Middle frontal gyrus (tissue), 1 donor: ENCODE measurements around the gene TMSB15C.

Experiments used
- DNase-seq: peaks from one replicate; pipeline ENCODE4 v3.0.0-alpha.2; 2015; ENCODE audit warnings: low spot score; ENCODE audit errors: extremely low spot score

Gene TMSB15C

DNA sequence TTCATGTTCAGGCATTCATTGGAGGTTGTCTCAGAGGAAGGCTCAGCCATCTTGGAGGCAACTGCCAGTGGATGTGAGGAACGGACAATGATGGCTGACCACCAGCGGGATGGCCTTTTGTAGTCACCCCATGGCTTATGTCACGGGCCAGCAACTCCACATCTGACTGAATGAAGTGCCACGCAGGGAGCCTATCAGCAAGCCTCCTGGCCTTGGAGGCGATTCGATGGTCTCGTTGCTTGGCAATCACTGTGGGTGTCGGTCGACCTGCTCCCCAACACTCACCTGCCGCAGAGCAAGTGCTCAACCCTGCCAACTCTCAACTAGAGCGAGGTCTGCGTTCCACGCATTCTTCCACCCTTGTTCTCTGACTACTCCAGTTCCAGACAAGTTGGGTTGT is 28.9 kb downstream of the TMSB15C start:
- no peak for DNase-seq

DNA sequence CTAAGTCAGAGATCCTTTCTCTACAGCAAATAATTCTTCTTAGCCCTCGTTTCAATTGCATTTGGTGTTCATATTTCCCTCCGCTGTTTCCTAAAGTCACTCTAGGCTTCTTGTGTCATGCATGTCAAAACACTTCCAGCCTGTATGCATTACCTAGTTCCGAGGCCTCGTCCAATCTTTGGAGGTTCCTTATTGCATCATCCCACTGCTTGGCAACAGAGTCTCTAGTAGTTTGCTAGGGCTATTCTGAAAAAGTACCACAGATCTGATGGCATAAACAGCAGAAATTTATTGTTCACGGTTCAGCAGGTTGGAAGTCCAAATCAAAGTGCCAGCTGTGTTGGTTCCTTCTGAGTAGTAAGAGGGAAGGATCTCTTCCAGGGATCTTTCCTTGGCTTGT is 30.4 kb downstream of the TMSB15C start:
- no peak for DNase-seq

DNA sequence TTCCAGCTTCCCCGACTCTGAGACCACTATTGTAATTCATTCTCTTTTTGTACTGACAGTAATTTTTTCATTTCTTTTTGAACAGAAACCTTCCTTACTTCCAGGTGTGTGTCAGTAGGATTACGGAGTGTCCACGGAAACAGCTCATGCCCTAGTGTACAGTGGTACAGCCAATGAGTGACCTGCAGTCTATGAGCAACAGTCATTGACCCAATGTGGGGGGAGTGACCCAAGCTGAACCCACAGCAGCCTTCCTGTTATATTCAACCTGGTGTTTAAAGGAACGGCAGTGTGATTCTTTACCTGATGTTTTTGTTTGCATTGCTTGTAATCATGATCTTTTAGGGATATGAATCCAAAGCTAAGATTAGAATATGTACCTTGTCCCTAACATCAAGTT is 35.0 kb downstream of the TMSB15C start:
- DNase-seq, result no peak

DNA sequence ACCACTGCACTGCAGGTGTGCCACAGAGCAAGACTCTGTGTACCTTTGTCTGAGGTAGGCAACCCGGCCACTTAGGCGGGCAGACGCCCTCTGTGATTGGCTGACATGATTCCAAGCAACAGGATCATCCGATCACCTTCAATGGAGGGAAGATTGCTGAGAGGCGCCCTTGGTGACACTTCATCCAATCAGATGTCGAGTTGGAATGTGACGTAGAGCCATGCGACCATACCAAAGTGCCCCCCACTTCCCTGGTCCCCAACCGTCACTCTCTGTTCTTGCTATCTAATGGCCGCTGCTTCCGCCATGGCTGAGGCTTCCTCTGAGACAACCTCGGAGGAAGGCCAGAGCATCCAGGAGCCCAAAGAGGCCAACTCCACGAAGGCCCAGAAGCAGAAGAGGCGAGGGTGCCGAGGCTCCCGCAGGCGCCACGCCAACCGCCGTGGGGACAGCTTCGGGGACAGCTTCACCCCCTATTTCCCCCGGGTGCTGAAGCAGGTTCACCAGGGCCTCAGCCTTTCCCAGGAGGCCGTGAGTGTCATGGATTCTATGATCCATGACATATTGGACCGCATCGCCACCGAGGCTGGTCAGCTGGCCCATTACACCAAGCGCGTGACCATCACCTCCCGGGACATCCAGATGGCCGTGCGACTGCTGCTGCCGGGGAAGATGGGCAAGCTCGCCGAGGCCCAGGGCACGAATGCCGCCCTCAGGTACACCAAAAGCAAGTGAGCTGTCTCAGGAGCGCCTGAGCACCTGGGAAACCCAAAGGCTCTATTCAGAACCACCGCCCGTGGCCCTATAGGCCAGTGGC is 36.1 kb downstream of the TMSB15C start, which contains the start of gene H2BW2:
Gene H2BW2, plus strand, starts transcription at position 268 of the 817 bp plus-strand sequence. Its CDS starts 39 bp downstream, at position 307.
- DNase-seq, result no peak
